ENCODE data around the gene ARSI. TPM values are rescaled to one million over a fixed set of nuclear protein-coding genes. Genes with fewer than 3 reads are reported as not detected.

The ARSI gene
- total and polyA plus RNA-seq, 7 donors: 0.15 to 0.45 TPM; not detected in 5

DNA sequence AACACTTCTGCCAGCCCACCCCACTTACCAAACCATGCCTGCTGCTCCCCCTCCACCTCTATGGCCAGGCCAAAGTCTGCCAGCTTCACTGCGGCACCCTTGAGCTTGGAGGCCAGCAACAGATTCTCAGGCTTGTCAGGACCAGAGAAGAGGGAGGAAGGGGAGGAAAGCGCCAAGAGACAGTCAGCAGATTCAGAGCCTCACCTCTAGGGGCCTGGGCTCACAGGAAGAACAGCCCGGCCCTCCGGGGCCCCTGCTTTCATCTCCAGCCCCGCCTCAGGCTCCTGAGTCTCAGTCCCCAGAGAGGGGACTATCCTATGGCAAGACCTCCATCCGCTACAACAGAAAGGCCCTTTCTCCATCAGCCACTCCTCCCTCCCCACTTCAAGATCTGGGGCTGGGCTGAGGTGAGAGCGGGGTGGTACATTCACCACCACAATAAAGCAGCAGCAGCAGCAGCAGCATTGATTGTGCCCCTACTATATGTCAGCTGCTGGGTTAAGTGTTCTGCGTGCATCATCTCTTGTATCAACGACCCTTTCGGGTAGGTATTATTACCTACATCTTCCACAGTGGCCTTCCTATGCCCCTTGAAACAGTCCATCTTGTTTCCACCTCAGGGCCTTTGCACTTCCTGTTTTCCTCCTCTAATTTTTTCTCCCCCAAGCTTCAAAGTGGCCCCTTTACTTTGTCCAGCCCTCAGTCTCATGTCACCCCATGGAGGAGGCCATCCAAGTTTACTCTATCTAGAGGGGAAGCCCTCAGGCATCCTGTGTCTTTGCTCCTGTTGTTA lies 49.1 kb downstream of the ARSI start:
- Histone ChIP-seq H3K4me3 (no peak overlapping the region), H3K9me3 (no peaks in the 10 kb centered on the region), H3K27ac (no peak overlapping the region), H3K27me3 (ENCODE audit: insufficient read depth in 3 of 3, low read length in 2 of 3) (no peaks in the 10 kb centered on the region), H3K36me3 (ENCODE audit: insufficient read depth in 1 of 2, low read depth in 1 of 2) (no peaks in the 10 kb centered on the region), H3K4me1 (no peaks in the 10 kb centered on the region)
- intact Hi-C loops (cut with DNase I): no loop called here
- TF ChIP-seq, protein P1, sequence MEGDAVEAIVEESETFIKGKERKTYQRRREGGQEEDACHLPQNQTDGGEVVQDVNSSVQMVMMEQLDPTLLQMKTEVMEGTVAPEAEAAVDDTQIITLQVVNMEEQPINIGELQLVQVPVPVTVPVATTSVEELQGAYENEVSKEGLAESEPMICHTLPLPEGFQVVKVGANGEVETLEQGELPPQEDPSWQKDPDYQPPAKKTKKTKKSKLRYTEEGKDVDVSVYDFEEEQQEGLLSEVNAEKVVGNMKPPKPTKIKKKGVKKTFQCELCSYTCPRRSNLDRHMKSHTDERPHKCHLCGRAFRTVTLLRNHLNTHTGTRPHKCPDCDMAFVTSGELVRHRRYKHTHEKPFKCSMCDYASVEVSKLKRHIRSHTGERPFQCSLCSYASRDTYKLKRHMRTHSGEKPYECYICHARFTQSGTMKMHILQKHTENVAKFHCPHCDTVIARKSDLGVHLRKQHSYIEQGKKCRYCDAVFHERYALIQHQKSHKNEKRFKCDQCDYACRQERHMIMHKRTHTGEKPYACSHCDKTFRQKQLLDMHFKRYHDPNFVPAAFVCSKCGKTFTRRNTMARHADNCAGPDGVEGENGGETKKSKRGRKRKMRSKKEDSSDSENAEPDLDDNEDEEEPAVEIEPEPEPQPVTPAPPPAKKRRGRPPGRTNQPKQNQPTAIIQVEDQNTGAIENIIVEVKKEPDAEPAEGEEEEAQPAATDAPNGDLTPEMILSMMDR (IDR thresholded peaks at IDR 0.05): no peak
- DNase-seq (no peak), ATAC-seq (no peak)
- 88 to 94% (median 91%) methylated on average over 10 of the region's 10 CpGs for WGBS, 3 donors

GRCh38 chr5:150252489-150252888 lies 50.2 kb downstream of the ARSI start:
- intact Hi-C loops (cut with DNase I): no loop called here
- no peaks in the 10 kb centered on the region for H3K27me3 ChIP-seq (ENCODE audit: insufficient read depth in 3 of 3, low read length in 2 of 3)
- H3K4me1 ChIP-seq: peaks cover 6% of the 10 kb centered on the region
- H3K36me3 ChIP-seq (ENCODE audit: insufficient read depth in 1 of 2, low read depth in 1 of 2): no peaks in the 10 kb centered on the region
- TF ChIP-seq, protein P1 (IDR thresholded peaks at IDR 0.05): no peak
- no peaks in the 10 kb centered on the region for H3K9me3 ChIP-seq
- ATAC-seq (no peak), DNase-seq (no peak)
- no peak overlapping the region for H3K27ac ChIP-seq
- WGBS, 3 donors: 91 to 97% (median 92%) methylated on average over 6 of the region's 6 CpGs
- no peak overlapping the region for H3K4me3 ChIP-seq

DNA sequence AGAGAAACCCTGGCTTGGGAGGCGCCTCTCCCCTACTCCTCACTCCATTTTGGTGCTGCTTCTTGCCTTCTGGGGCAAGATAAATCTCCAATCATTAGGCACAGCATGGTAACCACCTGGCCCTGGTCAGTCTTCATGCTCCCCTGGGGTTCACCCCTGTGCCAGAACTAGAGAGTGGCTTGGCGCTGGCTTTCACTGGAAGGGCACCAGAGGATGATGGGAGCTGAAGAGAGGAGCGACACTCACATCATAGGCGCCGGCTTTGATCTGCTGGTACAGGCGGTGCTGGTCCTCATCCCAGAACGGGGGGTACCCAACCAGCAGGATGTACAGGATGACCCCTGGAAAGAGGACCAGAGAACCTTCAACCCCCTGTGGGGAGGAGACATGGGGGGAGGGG lies 51.2 kb downstream of the ARSI start:
- no peak for ATAC-seq
- TF ChIP-seq, protein P1 (IDR thresholded peaks at IDR 0.05): no peak
- Histone ChIP-seq H3K9me3 (no peaks in the 10 kb centered on the region), H3K36me3 (ENCODE audit: insufficient read depth in 1 of 2, low read depth in 1 of 2) (no peaks in the 10 kb centered on the region), H3K27ac (no peak overlapping the region), H3K4me3 (no peak overlapping the region), H3K4me1 (peaks cover 11% of the 10 kb centered on the region), H3K27me3 (ENCODE audit: insufficient read depth in 3 of 3, low read length in 2 of 3) (no peaks in the 10 kb centered on the region)
- intact Hi-C loops (cut with DNase I): no loop called here
- DNase-seq: no peak
- 70 to 87% (median 83%) methylated on average over 7 of the region's 7 CpGs for WGBS, 3 donors

- Histone ChIP-seq H3K9me3 (no peaks in the 10 kb centered on the region), H3K27ac (no peak overlapping the region), H3K36me3 (ENCODE audit: insufficient read depth in 1 of 2, low read depth in 1 of 2) (no peaks in the 10 kb centered on the region), H3K4me1 (peaks cover 20% of the 10 kb centered on the region), H3K27me3 (ENCODE audit: insufficient read depth in 3 of 3, low read length in 2 of 3) (no peaks in the 10 kb centered on the region), H3K4me3 (no peak overlapping the region)
- DNase-seq (no peak), ATAC-seq (no peak)
- 81 to 94% (median 86%) methylated on average over 5 of the region's 5 CpGs for WGBS, 3 donors
- TF ChIP-seq, protein P1 (IDR thresholded peaks at IDR 0.05): no peak
- intact Hi-C loops (cut with DNase I): loop anchor here in 1 of 2 donors (5.0 kb wide), 1 partner anchor 103 kb away; no protein-coding TSS in a partner anchor
These were observed 53.0 kb downstream of the ARSI start for GRCh38 chr5:150249744-150250143.
